Lower leg skin (tissue), 4 donors: ENCODE measurements around the gene PLK4. TPM values are rescaled to one million over a fixed set of nuclear protein-coding genes. Genes with fewer than 3 reads are reported as not detected.

Experiments
- DNase-seq, 2 donors: peaks; one replicate each; pipeline ENCODE4 v3.0.0-alpha.2; 2019; ENCODE audit warnings: low spot score in 2 of 2
- H3K4me3 ChIP-seq: fragments of 200-600 bp; sonication (generic); 2 replicates; pipeline ENCODE4 v1.5.1; 2017; ENCODE audit warnings: mild to moderate bottlenecking, low read depth; ENCODE audit not compliant: poor library complexity, severe bottlenecking
- CTCF ChIP-seq, 3 donors: fragments of 450-650 bp; IDR thresholded peaks; one replicate each; pipeline ENCODE4 v1.5.1; 2016; ENCODE audit warnings: antibody characterized with exemption in 3 of 3, mild to moderate bottlenecking in 3 of 3, moderate library complexity in 2 of 3
- POLR2A ChIP-seq, 2 donors: fragments of 450-650 bp; IDR thresholded peaks; one replicate each; pipeline ENCODE4 v1.6.1; 2016 to 2017; ENCODE audit warnings: antibody characterized with exemption in 2 of 2, mild to moderate bottlenecking in 1 of 2, moderate library complexity in 1 of 2
- WGBS, 2 donors: methylation state at CpG; one replicate each; pipeline ENCODE4 v1.1.5; 2018; 5-methylcytosine and 5-hydroxymethylcytosine counted together
- intact Hi-C: fragments of 100-400 bp; cut with DNase I; formaldehyde crosslinking; loops from one replicate; pipeline ENCODE4 v1.15.0; 2023; ENCODE audit warnings: low total_unique reads
- total RNA-seq, 4 donors: library from RNA; depleted of rRNA; stranded (reverse); fragments of >200 nt; gene quantifications; one replicate each; pipeline ENCODE4 v1.1.0, GENCODE V29; 2016

Gene PLK4
- total RNA-seq, 4 donors from 2014 or later = 3.5 to 7.7 (median 5.9) TPM

- no peak for DNase-seq
- intact Hi-C loops = no loop called here
- no peak overlapping the region for H3K4me3 ChIP-seq
- TF ChIP-seq POLR2A (IDR thresholded peaks at IDR 0.05) (no peak), CTCF (IDR thresholded peaks at IDR 0.05) (no peak)
- WGBS, 2 donors = 97% methylated on average over 1 of the region's 1 CpG
Measured at GRCh38 chr4:127936974-127937373, 56.3 kb downstream of the PLK4 start.

Other genes starting within 250 kb of the PLK4 start
- gene INTU, start 247.9 kb upstream of the PLK4 start, total RNA-seq = 1 to 10 TPM; 4.1 to 8.1 (median 5.1) TPM
- not detected for gene SLC25A31, start 150.5 kb upstream of the PLK4 start, total RNA-seq
- gene HSPA4L, start 98.6 kb upstream of the PLK4 start, total RNA-seq = 10 to 100 TPM; 15.8 to 25.1 (median 22.5) TPM
- 100 to 1,000 TPM in 1 of 4 donors, 10 to 100 TPM in 3; 21.9 to 214 (median 26.8) TPM for gene MFSD8, start 84.3 kb downstream of the PLK4 start, total RNA-seq
- gene ABHD18, start 84.5 kb downstream of the PLK4 start, total RNA-seq = 10 to 100 TPM in 1 of 4 donors, 1 to 10 TPM in 3; 4.2 to 11.9 (median 7.9) TPM
- gene LARP1B, start 180.4 kb downstream of the PLK4 start, total RNA-seq = 10 to 100 TPM; 14.5 to 20.4 (median 17.2) TPM